Endothelial cell (in vitro differentiated cells): ENCODE results near the gene PDZD11. TPM values are rescaled to one million over a fixed set of nuclear protein-coding genes. Genes with fewer than 3 reads are reported as not detected.
"Not testable (repeated sequence)": the region's sequence is repeated elsewhere in the genome, so short reads cannot be mapped to it uniquely, and the experiment has no call there.

Source experiments
- DNase-seq: peaks from one replicate; pipeline ENCODE4 v3.0.0; 2021; ENCODE audit warnings: low spot score
- H3K27ac Mint-ChIP-seq: one replicate; pipeline ENCODE4 v1.8.0; 2021; ENCODE audit warnings: mixed read lengths, inconsistent platforms; ENCODE audit not compliant: unreplicated experiment
- H3K27me3 Mint-ChIP-seq: one replicate; pipeline ENCODE4 v1.8.0; 2021; ENCODE audit warnings: mild to moderate bottlenecking, moderate library complexity, mixed read lengths, inconsistent platforms; ENCODE audit not compliant: unreplicated experiment
- H3K36me3 Mint-ChIP-seq: one replicate; pipeline ENCODE4 v1.8.0; 2021; ENCODE audit warnings: mild to moderate bottlenecking, low read depth, mixed read lengths, inconsistent platforms; ENCODE audit not compliant: unreplicated experiment
- H3K4me1 Mint-ChIP-seq: one replicate; pipeline ENCODE4 v1.8.0; 2021; ENCODE audit warnings: mild to moderate bottlenecking, mixed read lengths, inconsistent platforms; ENCODE audit not compliant: unreplicated experiment
- H3K4me3 Mint-ChIP-seq: one replicate; pipeline ENCODE4 v1.8.0; 2021; ENCODE audit warnings: mild to moderate bottlenecking, mixed read lengths, inconsistent platforms; ENCODE audit not compliant: unreplicated experiment
- H3K9me3 Mint-ChIP-seq: one replicate; pipeline ENCODE4 v1.8.0; 2021; ENCODE audit warnings: mixed read lengths, inconsistent platforms; ENCODE audit not compliant: unreplicated experiment
- total RNA-seq: library from RNA; stranded (reverse); fragmentation: NEBNext Ultra II Directional; extraction: Animal tissue kit (Norgen Biotek cat#: 25700); gene quantifications from one replicate; pipeline ENCODE4 v1.2.1, GENCODE V29; 2021; ENCODE audit not compliant: unreplicated experiment
- TF ChIP-seq, protein P1 (sequence below): fragments of 200-600 bp; sonication (generic); IDR thresholded peaks from one replicate; pipeline ENCODE4 v1.5.0; 2021; ENCODE audit warnings: antibody characterized with exemption; ENCODE audit not compliant: unreplicated experiment

The PDZD11 gene
- total RNA-seq, 1 donor from 2014 or later, result 54.3 TPM

DNA sequence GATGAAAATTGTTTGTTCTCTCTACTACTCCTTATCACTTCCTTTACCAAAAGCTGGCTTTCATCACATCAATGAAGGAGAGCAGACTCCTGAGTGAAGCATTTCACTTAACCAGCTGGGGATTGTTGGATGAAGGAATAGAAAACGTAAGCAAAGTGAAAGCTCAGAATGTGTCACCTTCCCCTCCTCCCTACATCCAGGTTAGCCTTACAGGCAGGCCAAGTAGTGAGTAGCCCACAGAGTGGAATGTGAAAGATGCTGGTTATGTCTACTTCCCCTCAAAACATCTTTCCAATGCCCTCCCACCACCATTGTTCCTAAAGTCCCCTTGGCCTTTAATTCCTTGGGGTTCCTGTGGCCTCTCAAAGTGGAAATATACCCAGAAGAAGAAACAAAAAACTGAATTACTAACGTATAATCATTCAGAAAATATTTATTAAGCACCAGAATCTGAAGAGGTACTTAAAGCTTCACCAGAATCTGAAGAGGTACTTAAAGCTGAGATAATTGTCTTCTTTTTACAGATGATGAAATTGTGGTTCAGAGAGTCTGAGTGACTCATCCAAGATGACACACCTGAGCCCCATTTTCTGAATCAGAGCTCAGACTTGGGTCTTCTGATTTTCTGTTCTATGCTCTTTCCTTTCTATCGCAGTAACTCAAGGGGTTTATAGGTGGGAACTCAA, 36.2 kb downstream of the PDZD11 start:
- no peak for DNase-seq
- Mint-ChIP-seq H3K36me3 (peaks cover 3% of the 10 kb centered on the region), H3K4me3 (no peak overlapping the region), H3K4me1 (peaks cover 15% of the 10 kb centered on the region), H3K27me3 (peaks cover 1% of the 10 kb centered on the region), H3K27ac (no peak overlapping the region), H3K9me3 (no peaks in the 10 kb centered on the region)
- TF ChIP-seq, protein P1, sequence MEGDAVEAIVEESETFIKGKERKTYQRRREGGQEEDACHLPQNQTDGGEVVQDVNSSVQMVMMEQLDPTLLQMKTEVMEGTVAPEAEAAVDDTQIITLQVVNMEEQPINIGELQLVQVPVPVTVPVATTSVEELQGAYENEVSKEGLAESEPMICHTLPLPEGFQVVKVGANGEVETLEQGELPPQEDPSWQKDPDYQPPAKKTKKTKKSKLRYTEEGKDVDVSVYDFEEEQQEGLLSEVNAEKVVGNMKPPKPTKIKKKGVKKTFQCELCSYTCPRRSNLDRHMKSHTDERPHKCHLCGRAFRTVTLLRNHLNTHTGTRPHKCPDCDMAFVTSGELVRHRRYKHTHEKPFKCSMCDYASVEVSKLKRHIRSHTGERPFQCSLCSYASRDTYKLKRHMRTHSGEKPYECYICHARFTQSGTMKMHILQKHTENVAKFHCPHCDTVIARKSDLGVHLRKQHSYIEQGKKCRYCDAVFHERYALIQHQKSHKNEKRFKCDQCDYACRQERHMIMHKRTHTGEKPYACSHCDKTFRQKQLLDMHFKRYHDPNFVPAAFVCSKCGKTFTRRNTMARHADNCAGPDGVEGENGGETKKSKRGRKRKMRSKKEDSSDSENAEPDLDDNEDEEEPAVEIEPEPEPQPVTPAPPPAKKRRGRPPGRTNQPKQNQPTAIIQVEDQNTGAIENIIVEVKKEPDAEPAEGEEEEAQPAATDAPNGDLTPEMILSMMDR, result no peak

DNA sequence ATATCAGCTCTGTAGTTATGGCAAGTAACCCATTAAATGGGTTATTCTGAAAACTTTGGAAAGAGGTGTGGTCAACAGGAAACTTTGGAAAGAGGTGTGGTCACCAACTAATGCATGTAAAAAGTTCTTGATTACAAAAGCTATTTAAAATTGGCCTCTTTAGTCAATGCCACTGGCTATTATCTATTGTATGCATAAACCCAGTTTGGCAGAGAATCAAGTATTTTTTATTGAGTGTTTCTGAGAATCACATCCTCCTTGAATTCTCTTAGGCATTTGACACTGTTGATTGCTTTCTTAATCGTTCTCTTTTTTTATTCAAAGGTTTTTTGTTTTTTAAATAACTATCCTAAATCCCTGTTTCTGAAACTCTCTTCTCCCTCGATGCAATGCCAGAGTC, 37.2 kb downstream of the PDZD11 start:
- no peak overlapping the region for H3K27ac Mint-ChIP-seq
- no peaks in the 10 kb centered on the region for H3K9me3 Mint-ChIP-seq
- TF ChIP-seq, protein P1, result no peak

DNA sequence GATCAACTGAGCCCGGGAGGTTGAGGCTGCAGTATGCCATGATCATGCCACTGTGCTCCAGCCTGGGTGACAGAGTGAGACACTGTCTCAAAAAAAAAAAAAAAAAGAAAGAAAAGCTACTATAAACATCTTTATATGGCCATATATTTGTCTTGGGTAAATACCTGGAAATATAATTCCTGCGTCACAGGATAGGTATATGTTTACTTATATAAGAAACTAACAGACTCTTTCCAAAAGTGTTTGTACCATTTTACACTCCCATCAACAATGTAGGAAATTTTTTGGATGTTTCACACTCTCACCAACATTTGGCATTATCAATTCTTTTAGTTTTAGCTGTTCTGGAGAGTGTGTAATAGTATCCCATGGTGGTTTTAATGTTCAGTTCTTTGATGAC, 42.5 kb downstream of the PDZD11 start:
- no peak for DNase-seq
- no peak overlapping the region for H3K4me3 Mint-ChIP-seq
- H3K9me3 Mint-ChIP-seq, result no peaks in the 10 kb centered on the region
- TF ChIP-seq, protein P1, result no peak
- H3K36me3 Mint-ChIP-seq, result no peaks in the 10 kb centered on the region
- H3K4me1 Mint-ChIP-seq, result no peaks in the 10 kb centered on the region
- no peaks in the 10 kb centered on the region for H3K27me3 Mint-ChIP-seq
- no peak overlapping the region for H3K27ac Mint-ChIP-seq

More for the DNA sequence above, 37.2 kb downstream of the PDZD11 start:
- Mint-ChIP-seq H3K4me1 (peaks cover 15% of the 10 kb centered on the region), H3K36me3 (peaks cover 3% of the 10 kb centered on the region), H3K4me3 (no peak overlapping the region), H3K27me3 (peaks cover 1% of the 10 kb centered on the region)
- no peak for DNase-seq

DNA sequence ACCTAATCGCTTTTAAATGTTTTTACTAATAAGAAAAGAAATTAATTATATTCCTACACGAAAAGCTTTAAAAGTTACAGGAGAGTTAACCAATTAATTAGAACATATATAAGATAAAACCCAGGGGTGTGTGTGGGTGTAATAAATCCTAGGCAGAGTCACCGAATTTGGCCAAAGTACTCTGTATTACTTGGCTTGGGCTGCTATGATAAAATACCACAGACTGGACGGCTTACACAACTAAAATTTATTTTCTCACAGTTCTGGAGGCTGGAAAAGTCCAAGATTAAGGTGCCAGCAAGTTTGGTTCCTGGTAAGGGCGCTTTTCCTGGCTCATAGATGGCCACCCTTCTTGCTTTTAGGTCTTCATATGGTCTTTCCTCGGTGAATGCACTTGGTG, 44.8 kb downstream of the PDZD11 start:
- Mint-ChIP-seq H3K9me3 (no peaks in the 10 kb centered on the region), H3K27me3 (no peaks in the 10 kb centered on the region), H3K4me1 (no peaks in the 10 kb centered on the region), H3K27ac (no peak overlapping the region), H3K4me3 (no peak overlapping the region), H3K36me3 (no peaks in the 10 kb centered on the region)
- DNase-seq, result no peak
- TF ChIP-seq, protein P1, result no peak

DNA sequence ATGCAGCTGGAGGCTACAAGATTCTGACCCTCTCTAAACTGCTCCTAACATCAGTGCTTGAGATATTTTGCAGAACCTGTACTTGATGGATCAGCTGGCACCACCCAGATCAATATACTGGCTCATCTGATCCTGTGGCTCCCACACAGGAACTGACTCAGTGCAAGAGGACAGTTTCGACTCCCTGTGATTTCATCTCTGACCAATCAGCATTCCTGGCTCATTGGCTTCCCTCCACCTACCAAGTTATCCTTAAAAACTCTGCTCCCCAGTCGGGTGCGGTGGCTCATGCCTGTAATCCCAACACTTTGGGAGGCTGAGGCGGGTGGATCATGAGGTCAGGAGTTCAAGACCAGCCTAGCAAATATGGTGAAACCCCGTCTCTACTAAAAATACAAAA, 46.1 kb downstream of the PDZD11 start:
- DNase-seq, H3K4me1 Mint-ChIP-seq, H3K9me3 Mint-ChIP-seq, H3K36me3 Mint-ChIP-seq, H3K4me3 Mint-ChIP-seq, H3K27ac Mint-ChIP-seq, H3K27me3 Mint-ChIP-seq: not testable (repeated sequence)
